ENCODE data around the gene SLC25A27.
"Not testable (repeated sequence)": the region's sequence is repeated elsewhere in the genome, so short reads cannot be mapped to it uniquely, and the experiment has no call there.

Gene SLC25A27, protein sequence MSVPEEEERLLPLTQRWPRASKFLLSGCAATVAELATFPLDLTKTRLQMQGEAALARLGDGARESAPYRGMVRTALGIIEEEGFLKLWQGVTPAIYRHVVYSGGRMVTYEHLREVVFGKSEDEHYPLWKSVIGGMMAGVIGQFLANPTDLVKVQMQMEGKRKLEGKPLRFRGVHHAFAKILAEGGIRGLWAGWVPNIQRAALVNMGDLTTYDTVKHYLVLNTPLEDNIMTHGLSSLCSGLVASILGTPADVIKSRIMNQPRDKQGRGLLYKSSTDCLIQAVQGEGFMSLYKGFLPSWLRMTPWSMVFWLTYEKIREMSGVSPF

DNA sequence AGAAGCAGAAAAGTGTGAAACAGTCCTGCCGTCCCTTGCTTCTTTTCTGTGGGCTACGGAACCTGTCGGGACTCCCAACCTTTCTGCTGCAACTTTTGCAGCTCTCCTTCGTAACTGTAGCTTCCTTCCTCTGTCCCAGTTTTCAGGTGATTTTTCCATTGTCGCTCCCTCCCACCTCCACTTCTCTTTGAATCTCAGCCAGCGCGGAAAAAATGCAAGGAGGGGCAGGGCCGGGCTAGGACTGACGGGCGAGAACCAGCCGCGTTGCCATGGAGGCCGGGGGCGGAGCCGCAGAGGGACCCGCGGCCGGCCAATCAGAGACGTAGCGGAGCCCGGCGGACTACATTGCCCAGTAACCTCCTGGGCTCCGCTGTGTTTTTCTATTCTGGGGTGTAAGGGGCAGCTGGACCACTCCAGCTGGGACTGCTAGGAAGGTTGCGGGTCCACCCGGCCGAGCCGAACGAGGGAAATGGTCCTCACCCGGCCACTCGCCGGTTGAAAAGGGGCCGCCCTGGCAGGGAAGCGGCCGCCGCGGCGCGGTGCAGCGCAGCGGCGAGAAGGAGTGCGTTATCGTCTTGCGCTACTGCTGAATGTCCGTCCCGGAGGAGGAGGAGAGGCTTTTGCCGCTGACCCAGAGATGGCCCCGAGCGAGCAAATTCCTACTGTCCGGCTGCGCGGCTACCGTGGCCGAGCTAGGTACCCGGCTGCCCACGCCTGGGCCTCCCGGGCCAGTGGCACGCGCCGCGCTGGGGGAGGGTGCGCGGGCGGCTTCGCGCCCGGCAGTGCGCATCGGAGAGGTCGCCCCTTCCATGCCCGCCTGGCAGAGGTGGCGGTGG lies at the start of gene SLC25A27, which contains the start of gene CYP39A1:
Gene SLC25A27, plus strand, starts transcription at position 373 of the 836 bp plus-strand sequence. Its CDS starts 218 bp downstream, at position 591.
Gene CYP39A1, minus strand, starts transcription at position 216 of the 836 bp plus-strand sequence. CDS start 236 bp downstream, outside the sequence.
- in situ Hi-C loops (cut with HindIII; ENCODE audit: low sequenced_read_pairs), result no loop called here

DNA sequence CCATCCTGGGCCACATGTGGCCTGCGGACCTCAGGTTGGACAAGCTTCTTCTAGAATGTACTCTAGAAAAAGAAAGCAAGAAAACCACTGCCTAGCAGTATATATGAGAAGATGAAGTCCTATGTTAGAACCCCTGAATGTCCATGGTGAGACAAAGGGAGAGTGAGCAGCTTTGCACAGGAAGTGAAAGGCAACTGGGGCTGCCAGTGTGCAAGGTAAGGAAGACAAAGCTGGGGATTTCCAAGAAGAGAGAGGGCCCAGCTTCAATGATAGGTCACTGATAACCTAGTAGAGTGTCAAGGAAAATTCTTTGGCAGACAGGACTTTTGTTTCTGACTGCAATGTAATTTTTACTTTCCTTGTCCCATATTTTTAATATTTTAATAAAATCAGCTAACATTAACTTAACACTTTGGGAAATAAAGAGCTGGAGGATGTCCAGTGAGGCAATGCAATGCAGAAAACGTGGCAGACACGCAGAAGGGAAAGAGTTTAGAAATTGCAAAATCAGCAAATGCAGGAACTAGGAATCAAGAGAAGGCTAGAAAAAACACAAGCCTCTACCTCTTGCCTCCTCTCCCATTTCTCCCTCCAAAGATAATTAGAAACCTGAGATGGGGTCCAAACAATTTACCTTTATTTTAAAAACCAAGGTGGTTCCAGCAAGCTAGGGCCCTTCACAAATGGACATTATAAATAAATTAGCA lies 47.5 kb upstream of the SLC25A27 start:
- in situ Hi-C loops (cut with HindIII; ENCODE audit: low sequenced_read_pairs), result no loop called here

DNA sequence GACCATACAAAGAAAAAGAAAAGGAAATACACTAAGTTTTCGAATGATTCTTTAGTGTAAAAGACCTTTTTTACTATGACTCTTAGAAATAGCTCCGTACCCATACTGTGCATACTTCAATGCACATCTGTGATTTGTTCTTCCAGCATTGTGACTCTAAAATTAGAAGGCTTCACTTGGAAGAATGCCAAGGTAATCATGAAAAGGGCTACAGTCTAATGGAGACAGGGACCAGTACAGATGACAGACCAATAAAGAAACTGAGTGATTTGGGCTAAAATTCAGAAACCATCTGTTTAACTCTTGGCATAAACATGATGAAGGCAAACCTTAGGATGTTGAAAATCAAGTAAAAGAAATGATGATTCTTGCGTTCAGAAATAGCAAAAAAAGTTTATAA lies 46.4 kb upstream of the SLC25A27 start:
- in situ Hi-C loops (cut with HindIII; ENCODE audit: low sequenced_read_pairs), result no loop called here

DNA sequence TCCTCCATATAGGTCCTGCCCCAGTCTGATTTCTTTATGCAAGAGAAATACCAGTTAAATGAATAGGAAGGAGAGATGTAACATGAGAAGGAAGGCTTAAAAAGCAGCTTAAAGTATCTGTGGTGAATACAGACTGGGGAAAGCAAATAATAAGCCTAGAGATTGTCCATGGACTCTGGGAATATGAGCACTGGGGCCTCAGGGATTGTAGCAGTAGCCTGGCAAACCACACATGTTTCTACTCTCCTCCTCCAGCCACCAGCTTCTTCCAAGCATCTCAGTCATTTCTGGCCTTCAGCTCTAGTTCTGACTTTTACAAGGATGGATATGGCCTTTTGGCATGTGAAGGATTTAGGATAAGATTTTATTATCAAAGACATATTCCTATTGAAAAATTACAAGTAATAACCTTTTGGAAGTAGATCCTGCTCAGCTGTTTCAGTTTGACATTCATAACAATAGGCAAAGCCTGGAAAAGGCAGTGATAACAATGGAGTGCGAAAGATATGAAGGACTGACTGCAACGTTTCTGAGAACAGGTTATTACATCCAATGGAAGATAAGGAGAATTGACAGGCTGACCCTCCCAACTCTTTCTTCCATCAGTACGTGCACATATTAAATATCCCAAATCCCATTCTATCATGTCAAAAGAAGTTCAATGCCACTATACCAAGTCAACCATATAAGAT lies 41.8 kb upstream of the SLC25A27 start:
- in situ Hi-C loops (cut with HindIII; ENCODE audit: low sequenced_read_pairs), result no loop called here

DNA sequence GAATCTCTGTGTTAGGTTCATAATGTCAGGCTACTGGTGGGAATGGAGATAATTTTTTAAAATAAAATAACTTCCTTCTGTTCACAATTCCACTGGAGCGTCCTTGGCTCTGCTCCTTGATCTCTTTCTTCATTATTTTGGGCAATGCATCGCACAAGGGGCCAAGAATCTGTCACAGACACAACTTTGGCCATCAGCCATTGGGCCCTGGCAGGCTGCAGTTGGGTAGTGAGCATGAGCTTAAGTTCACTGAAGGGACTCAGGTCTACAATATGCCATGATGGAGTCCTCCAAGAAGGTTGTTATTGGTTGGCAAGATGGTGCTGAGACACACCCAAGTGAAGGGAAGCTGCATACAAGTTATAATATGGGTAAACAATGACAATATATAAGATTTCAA lies 40.1 kb upstream of the SLC25A27 start:
- in situ Hi-C loops (cut with HindIII; ENCODE audit: low sequenced_read_pairs), result no loop called here

DNA sequence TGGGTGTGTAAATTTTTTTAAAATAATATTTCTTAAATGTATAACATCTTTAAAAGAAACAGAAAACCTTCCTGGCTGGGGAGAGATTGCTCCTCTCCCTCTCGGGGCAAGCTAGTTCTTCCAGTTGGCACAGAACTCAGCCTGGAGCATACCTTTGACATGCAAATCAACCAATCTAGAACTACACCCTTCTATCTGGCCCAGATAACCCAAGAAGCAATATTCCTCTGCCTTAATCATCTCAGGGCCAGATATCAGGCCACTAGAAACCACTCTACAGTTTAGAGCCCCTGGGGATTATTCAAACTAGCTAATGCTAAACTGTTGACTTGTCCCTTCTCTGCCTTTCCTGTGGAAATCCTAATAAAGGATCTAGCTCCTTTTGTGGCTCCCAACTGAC lies 34.0 kb upstream of the SLC25A27 start:
- in situ Hi-C loops (cut with HindIII; ENCODE audit: low sequenced_read_pairs), result no loop called here

DNA sequence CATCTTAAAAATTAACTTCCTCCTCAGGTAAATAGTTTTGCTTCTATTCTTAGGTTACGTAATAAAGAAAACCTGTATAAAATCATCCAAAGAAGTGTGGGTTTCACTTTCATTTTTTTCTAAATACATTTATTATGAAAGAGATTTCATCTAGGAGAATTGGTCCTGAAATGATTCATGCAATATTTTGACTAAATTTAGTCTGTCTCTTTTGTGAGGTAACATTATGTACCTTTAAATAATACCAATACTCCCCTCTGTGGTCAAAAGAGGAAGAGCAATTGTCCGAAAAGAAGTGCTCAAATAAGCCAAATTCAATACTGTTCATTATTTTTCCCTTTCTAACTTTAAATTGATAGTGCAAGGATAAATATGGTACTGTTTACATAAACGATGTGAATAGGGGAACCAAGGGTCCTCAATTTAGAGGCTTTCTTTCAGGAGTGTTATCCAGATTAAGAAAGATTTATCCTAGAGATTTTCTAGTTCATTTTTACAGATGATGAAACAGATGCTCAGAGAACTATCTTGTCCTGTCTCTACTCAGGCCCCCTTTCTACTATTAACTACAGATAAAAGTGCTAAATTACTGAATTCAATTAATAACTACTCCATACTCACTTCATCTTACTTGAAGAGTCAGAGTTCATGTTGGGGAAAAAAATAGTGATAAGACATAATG lies 26.4 kb upstream of the SLC25A27 start:
- in situ Hi-C loops (cut with HindIII; ENCODE audit: low sequenced_read_pairs), result no loop called here

DNA sequence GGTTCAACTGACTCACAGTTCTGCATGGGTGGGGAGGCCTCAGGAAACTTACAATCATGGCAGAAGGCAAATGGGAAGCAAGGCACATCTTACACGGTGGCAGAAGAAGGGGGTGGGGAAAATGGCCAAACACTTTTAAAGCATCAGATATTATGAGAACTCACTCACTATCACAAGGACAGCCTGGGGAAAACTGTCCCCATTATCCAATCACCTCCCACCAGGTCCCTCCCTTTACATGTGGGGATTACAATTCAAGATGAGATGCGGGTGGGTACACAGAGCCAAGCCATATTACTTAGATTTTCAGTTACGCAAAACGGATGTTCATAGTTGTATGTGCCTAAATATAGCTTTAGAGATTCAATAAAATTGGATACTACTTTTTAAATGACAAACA lies 25.8 kb upstream of the SLC25A27 start:
- in situ Hi-C loops (cut with HindIII; ENCODE audit: low sequenced_read_pairs), result no loop called here

DNA sequence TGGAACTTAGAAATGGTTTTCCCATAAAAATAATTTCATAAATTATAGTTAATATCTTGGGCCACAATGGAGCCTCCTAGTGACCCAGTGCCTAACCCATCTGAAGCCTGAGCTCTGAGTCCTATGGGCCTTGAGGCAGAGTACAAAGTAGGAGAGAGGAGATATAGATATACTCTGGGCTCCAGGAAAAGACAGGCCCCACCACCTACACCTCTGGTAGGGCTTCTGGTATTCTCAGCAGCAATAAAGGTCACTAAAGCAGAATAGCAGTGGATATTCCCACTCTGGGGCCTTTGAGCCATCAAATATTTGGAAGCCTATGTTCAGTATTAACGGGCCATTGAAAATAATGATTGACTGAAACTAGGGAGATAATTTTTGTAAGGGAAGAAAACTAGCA lies 24.3 kb upstream of the SLC25A27 start:
- in situ Hi-C loops (cut with HindIII; ENCODE audit: low sequenced_read_pairs), result no loop called here

DNA sequence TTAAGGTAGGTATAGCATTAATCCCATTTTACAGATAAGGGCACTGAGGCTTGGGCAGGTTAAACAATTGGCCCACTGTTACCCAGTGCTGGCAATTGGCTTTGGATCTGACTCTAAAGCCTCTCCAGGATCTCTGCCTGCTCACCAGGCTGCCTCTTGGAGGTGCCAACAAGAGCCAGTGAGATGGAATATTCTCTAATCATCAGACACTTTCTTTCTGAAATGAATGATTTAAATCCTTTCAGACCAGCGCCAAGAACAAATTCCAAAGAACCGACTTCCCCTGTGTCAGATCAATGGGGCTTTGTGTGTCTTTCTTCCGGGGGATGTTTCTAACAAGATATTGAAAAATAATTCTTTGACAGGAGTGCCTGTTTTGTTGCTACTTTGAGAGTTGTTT lies 23.8 kb upstream of the SLC25A27 start:
- in situ Hi-C loops (cut with HindIII; ENCODE audit: low sequenced_read_pairs), result no loop called here

DNA sequence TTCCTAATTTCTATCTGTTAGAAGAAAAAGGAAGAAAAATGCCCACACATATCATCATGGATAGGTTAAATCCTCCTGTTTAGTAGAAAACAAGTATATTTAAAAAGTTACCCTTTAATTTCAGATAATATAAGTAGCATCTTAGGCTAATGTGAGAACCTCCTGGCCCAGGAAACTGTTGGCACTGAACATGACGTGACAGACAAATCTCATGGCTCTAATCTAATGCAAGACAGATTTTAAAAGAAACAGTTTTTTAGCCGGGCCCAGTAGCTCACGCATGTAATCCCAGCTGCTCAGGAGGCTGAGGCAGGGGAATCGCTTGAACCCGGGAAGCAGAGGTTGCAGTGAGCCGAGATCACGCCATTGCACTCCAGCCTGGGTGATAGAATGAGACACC lies 23.1 kb upstream of the SLC25A27 start:
- in situ Hi-C loops (cut with HindIII; ENCODE audit: low sequenced_read_pairs), result no loop called here

DNA sequence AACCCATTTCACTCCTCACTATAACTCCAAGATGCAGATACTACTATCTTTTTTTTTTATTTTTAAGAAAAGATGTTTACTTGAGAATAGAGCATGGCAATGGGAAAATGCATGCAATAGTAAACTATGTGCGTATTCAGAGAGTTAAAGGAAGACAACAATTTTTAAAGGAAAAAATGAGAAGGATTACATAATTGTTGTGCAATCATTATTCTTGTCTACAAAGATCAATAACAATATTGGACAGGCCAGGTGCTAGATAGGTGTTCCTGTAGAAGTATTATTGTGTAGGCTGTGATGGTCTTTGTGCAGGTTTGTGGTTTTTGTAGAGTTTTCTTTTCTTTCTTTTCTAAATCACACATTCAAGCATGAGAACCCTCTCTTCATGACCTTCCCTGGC lies 20.7 kb upstream of the SLC25A27 start:
- in situ Hi-C loops (cut with HindIII; ENCODE audit: low sequenced_read_pairs), result no loop called here

DNA sequence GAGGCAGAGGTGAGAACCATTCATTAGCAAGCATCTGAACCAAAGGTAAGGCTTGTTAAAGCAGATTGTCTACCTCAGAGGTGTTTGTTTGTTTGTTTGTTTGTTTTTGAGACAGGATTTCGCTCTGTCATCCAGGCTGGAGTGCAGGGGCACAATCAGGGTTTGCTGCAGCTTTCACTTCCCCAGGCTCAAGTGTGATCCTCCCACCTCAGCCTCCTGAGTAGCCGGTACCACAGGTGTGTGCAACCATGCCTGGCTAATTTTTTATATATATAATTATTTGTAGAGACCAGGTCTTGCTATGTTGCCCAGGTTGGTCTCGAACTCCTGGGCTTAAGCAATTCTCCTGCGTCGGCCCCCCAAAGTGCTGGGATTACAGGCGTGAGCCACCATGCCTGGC lies 17.3 kb upstream of the SLC25A27 start:
- in situ Hi-C loops (cut with HindIII; ENCODE audit: low sequenced_read_pairs), result no loop called here

DNA sequence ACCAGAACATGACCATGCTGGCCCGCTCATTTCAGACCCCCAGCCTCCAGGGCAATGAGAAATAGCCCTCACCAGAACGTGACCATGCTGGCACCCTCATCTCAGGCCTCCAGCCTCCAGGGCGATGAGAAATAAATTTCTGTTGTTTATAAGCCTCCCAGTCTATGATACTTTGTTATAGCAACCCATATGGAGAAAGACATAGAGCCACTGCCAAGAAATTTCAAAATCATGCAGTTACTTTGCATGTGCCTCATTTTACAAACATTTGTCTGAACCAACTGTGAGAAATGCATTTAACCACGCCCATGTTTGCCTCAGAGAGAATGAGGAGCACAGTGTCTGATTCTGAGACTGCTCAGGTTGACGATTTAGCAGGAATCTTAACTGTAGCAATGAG lies 15.6 kb upstream of the SLC25A27 start:
- in situ Hi-C loops (cut with HindIII; ENCODE audit: low sequenced_read_pairs), result no loop called here

DNA sequence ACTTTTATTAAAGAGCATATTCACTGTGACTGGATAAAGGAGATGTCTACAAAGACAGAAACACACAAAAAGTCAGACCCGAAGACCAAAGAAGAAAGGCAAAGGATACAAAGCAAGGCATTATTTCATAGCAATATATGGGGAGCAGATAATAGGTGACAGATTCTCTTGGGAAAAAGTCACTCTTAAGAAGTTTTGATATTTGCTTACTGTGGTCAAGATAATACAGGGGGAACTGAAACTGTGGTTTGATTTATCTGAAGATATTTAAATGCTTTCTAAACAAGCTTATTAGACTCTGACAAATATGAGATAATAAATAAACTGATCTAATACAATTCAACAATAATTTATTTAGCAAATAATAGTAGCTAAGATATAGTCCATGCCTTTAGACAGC lies 14.8 kb upstream of the SLC25A27 start:
- in situ Hi-C loops (cut with HindIII; ENCODE audit: low sequenced_read_pairs), result no loop called here

DNA sequence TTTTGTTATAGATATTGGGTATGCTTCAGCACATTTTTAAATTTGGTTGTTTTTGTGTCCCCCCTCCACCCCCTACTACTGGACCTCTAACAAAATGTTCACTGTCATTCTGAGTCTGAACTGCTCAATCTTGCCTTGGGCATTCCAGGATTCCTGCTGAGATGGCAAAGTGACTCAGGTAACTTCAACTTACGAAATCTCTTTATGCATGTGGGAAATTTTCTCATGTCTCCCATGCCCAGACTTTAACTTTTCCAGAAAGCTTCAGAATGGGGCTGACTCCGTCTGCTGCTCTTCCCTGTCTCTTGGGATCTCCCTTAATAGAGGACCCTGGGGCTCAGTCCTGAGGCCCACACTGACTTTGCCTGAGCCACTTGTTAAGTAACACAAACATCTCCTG lies 14.1 kb upstream of the SLC25A27 start:
- in situ Hi-C loops (cut with HindIII; ENCODE audit: low sequenced_read_pairs), result no loop called here

DNA sequence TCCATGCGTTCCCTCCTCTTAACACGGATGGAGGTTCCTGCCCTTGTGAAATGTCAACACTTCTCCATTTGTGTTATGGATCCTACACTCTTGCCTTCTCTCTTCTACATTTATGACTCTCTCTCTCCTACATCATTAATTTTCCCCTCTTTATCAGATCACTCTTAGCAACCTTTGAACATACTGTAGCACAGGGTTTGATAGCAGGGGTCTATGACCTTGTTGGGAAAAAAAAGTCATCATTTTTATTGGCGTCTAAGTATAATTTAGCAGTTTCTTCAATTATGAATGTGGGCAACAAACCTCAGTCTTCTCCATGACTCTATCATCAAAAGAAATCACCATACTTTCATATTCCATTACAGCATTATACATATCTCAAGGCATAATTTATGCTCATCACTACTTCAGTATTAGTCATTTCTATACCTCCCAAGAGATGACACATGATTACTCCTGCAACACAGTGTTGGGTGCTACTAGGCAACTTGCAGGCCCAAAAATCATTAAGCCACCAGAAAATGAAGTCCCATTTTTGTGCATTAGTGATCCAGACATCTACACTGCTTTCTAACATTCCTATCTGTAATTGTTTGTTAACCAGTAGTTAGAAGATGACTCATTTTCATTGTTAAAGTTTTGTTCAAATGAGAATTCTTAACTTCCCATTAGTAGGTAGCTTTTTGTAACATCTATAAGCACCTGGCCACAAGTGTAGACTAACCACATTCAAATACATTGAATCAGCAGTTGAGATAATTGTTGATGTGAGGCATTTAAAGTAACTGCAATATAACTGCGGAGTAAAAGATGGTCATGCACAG lies 9.6 kb upstream of the SLC25A27 start:
- in situ Hi-C loops (cut with HindIII; ENCODE audit: low sequenced_read_pairs), result no loop called here

DNA sequence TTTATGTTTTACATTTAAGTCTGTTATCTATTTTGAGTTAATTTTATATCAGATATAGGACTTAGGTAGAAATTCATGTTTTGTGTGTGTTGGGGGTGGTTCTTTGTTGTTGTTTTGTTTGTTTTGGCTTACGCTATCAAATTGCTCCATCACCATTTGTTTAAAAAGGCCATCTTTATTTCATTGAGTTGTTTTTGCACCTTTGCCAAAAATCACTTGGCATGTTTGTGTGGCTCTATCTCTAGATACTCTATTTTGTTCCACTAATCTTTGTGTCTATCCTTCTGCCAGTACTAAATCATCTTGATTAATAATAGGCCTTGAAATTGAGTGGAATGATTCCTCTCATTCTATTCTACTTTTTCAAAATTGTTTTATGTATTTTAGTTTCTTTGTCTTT lies 7.5 kb upstream of the SLC25A27 start:
- in situ Hi-C loops (cut with HindIII; ENCODE audit: low sequenced_read_pairs), result no loop called here

DNA sequence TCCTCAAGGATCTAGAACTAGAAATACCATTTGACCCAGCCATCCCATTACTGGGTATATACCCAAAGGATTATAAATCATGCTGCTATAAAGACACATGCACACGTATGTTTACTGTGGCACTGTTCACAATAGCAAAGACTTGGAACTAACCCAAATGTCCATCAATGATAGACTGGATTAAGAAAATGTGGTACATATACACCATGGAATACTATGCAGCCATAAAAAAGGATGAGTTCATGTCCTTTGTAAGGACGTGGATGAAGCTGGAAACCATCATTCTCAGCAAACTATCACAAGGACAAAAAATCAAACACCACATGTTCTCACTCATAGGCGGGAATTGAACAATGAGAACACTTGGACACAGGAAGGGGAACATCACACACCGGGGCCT lies 4.7 kb upstream of the SLC25A27 start:
- in situ Hi-C loops (cut with HindIII; ENCODE audit: low sequenced_read_pairs), result not testable (repeated sequence)
